ENCODE results near the gene NKX2-3.

Gene NKX2-3

DNA sequence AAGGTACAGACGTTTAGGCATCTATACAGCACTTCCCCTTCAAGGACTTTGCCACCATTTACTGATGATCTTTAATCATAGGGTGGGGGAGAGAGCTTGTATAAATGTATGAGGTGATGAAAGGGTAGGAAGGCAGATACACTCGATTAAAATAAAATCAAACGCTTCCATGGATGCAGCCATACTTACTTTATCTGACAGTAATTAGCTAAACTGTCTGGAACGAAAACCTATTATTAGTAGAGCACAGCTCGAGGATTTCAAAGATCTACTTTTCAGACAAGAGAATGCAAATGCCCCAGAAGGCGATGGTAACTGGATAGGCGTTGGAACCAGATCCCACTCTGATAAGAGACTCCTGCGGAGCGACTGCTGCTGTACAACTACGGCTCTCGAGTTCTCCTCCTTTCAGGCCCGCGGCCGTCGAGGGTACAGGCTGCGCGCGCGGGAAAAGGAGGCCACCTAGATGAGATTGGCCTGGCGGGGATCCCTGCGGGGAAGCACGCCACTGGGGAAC, 3.1 kb upstream of the NKX2-3 start:
- Histone ChIP-seq H3K27me3 (ENCODE audit: insufficient read depth, low read length) (peaks cover 26% of the 10 kb centered on the region), H3K36me3 (ENCODE audit: control insufficient read depth in 1 of 2, insufficient read depth in 2 of 2, low read length in 2 of 2) (no peaks in the 10 kb centered on the region), H4K12ac (ENCODE audit: low read depth, low read length) (peak overlapping the region; percentile 2), H3K9ac (ENCODE audit: low read length) (no peak overlapping the region), H2BK12ac (ENCODE audit: low read length) (peak overlapping the region; percentile 67), H4K8ac (ENCODE audit: low read depth, low read length) (peak overlapping the region; percentile 88), H3K4me2 (ENCODE audit: low read length) (peak overlapping the region; percentile 44), H3K4ac (ENCODE audit: low read depth, low read length) (peak overlapping the region; percentile 77), H3K79me2 (ENCODE audit: control insufficient read depth, insufficient read depth, low read length, poor library complexity) (peaks cover 12% of the 10 kb centered on the region), H3K14ac (ENCODE audit: low read length) (peak overlapping the region; percentile 71), H3K4me3 (ENCODE audit: low read depth, low read length) (no peak overlapping the region), H4K91ac (ENCODE audit: low read depth, low read length) (peak overlapping the region; percentile 98), H3K18ac (ENCODE audit: low read length) (peak overlapping the region; percentile 92), H2AFZ (ENCODE audit: insufficient read depth, low read length, poor library complexity) (peak overlapping the region; percentile 42), H3K23ac (ENCODE audit: low read length) (no peak overlapping the region), H3K27ac (ENCODE audit: low read depth, low read length) (peak overlapping the region; percentile 98), H2AK5ac (ENCODE audit: low read length) (peak overlapping the region; percentile 56), H3K4me1 (ENCODE audit: control insufficient read depth in 1 of 2, insufficient read depth in 2 of 2, low read length in 2 of 2) (peaks cover 47 to 53% of the 10 kb centered on the region in 2 experiments), H3K9me3 (ENCODE audit: insufficient read depth, low read depth, low read length) (peaks cover 7% of the 10 kb centered on the region), H3K79me1 (ENCODE audit: low read length) (peaks cover 46% of the 10 kb centered on the region), H2BK5ac (ENCODE audit: low read depth, low read length, poor library complexity) (peak overlapping the region; percentile 92), H2BK120ac (ENCODE audit: insufficient read depth, low read length, poor library complexity) (peak overlapping the region; percentile 92)
- peak; percentile 52 to 77 for DNase-seq
- no CpG with 5 or more reads among the region's 22 CpGs for WGBS (ENCODE audit: extremely low coverage, insufficient coverage, insufficient read length)

DNA sequence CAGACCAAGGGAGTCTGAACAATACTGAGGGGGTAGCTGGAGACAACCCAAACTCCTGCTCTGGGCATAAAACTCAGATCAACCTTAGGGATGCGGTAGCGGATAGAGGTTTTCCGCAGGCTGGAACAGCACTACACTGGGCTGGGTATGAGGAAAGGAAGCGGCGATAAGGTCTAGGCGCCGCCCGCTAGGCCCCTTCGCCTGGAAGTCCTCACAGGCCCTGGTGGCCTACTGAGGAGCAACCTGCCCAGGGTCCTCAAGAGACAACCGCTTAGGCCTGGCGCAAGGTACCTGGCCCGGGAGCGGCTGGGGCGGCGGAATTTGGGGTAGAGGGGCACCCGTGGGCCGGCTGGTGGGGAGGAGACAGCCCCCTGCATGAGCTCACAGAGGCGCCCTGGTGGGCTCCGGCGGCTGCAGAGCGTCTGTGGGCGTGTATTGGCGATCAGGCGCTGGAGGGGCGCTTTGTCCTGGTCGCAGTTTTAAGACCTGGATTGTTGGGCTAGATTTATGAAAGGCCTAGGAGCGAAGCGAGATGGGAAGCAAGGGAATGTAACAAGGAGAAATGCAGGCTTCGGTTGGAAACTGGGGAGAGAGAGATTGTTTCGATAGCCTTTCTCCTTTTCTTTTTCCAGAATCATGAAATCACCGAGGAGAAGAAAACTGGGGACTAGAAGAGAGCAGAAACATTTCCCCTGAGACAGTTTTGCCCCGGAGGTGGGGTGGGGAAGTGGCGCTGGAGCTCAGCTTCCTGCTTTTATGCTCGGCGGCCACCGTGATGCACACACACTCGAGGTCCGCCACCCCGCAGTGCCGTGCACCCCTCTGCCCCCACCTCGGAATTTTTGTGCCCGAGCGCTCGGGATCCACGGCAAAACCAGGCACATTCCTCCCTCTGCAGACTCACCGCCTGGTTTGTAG, 2.4 kb upstream of the NKX2-3 start:
- Histone ChIP-seq H2AFZ (ENCODE audit: insufficient read depth, low read length, poor library complexity) (peak overlapping the region; percentile 42), H2BK5ac (ENCODE audit: low read depth, low read length, poor library complexity) (peak overlapping the region; percentile 92), H4K91ac (ENCODE audit: low read depth, low read length) (peak overlapping the region; percentile 98), H3K18ac (ENCODE audit: low read length) (peak overlapping the region; percentile 98), H3K4me2 (ENCODE audit: low read length) (peak overlapping the region; percentile 44), H4K8ac (ENCODE audit: low read depth, low read length) (peak overlapping the region; percentile 88), H3K23ac (ENCODE audit: low read length) (no peak overlapping the region), H3K4me1 (ENCODE audit: control insufficient read depth in 1 of 2, insufficient read depth in 2 of 2, low read length in 2 of 2) (peaks cover 46 to 54% of the 10 kb centered on the region in 2 experiments), H3K79me2 (ENCODE audit: control insufficient read depth, insufficient read depth, low read length, poor library complexity) (peaks cover 12% of the 10 kb centered on the region), H3K4me3 (ENCODE audit: low read depth, low read length) (peak overlapping the region; percentile 53), H3K9ac (ENCODE audit: low read length) (peak overlapping the region; percentile 59), H4K12ac (ENCODE audit: low read depth, low read length) (peak overlapping the region; percentile 41), H3K4ac (ENCODE audit: low read depth, low read length) (peak overlapping the region; percentile 77), H2BK120ac (ENCODE audit: insufficient read depth, low read length, poor library complexity) (peak overlapping the region; percentile 92), H2AK5ac (ENCODE audit: low read length) (peak overlapping the region; percentile 56), H2BK12ac (ENCODE audit: low read length) (peak overlapping the region; percentile 67), H3K27me3 (ENCODE audit: insufficient read depth, low read length) (peaks cover 32% of the 10 kb centered on the region), H3K36me3 (ENCODE audit: control insufficient read depth in 1 of 2, insufficient read depth in 2 of 2, low read length in 2 of 2) (no peaks in the 10 kb centered on the region), H3K79me1 (ENCODE audit: low read length) (peaks cover 45% of the 10 kb centered on the region), H3K14ac (ENCODE audit: low read length) (peak overlapping the region; percentile 71), H3K9me3 (ENCODE audit: insufficient read depth, low read depth, low read length) (peaks cover 10% of the 10 kb centered on the region), H3K27ac (ENCODE audit: low read depth, low read length) (peak overlapping the region; percentile 98)
- no CpG with 5 or more reads among the region's 46 CpGs for WGBS (ENCODE audit: extremely low coverage, insufficient coverage, insufficient read length)
- DNase-seq, result no peak

DNA sequence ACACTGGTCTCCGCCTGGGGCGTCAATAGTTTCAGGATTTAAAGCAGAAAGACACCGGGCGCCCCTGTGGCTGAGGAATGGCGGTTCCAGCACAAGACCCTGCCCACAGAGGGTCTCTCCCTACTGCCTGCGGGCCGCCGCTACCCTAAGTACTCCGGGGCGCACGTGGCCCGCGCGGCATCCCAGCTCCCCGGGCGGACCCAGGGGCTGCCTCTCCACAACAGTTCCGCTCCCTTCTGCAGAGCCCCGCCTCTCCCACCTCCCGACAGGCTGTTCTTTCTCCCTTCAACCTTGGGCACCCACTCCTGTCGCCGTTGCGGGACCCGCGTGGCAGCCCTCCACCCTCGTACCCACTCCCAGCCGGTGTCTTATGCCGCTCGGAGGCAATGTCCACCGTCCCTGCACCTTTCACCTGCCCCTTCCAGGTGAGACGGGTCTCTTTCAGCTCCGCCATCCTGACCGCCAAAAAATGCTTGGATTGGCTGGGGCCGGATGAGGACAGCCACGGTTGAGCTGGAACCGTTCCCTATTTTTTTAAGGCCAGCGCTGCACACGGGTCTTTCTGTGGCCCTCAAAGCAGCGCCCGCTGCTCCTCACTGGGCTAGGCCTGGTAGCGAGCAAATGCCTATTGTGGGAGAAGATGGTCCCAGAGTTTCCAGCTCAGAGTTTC, 1.6 kb upstream of the NKX2-3 start:
- Histone ChIP-seq H3K4ac (ENCODE audit: low read depth, low read length) (peak overlapping the region; percentile 57), H2AFZ (ENCODE audit: insufficient read depth, low read length, poor library complexity) (peak overlapping the region; percentile 61), H3K23ac (ENCODE audit: low read length) (no peak overlapping the region), H3K79me2 (ENCODE audit: control insufficient read depth, insufficient read depth, low read length, poor library complexity) (peaks cover 12% of the 10 kb centered on the region), H3K27ac (ENCODE audit: low read depth, low read length) (peak overlapping the region; percentile 98), H3K9me3 (ENCODE audit: insufficient read depth, low read depth, low read length) (peaks cover 12% of the 10 kb centered on the region), H2AK5ac (ENCODE audit: low read length) (peak overlapping the region; percentile 25), H3K4me2 (ENCODE audit: low read length) (peak overlapping the region; percentile 44), H3K79me1 (ENCODE audit: low read length) (peaks cover 48% of the 10 kb centered on the region), H4K12ac (ENCODE audit: low read depth, low read length) (peak overlapping the region; percentile 41), H2BK120ac (ENCODE audit: insufficient read depth, low read length, poor library complexity) (peak overlapping the region; percentile 75), H3K9ac (ENCODE audit: low read length) (peak overlapping the region; percentile 10), H3K36me3 (ENCODE audit: control insufficient read depth in 1 of 2, insufficient read depth in 2 of 2, low read length in 2 of 2) (no peaks in the 10 kb centered on the region), H2BK12ac (ENCODE audit: low read length) (peak overlapping the region; percentile 96), H3K27me3 (ENCODE audit: insufficient read depth, low read length) (peaks cover 40% of the 10 kb centered on the region), H4K8ac (ENCODE audit: low read depth, low read length) (peak overlapping the region; percentile 87), H3K4me3 (ENCODE audit: low read depth, low read length) (peak overlapping the region; percentile 13), H4K91ac (ENCODE audit: low read depth, low read length) (peak overlapping the region; percentile 98), H3K4me1 (ENCODE audit: control insufficient read depth in 1 of 2, insufficient read depth in 2 of 2, low read length in 2 of 2) (peaks cover 48 to 56% of the 10 kb centered on the region in 2 experiments), H3K18ac (ENCODE audit: low read length) (peak overlapping the region; percentile 98), H2BK5ac (ENCODE audit: low read depth, low read length, poor library complexity) (peak overlapping the region; percentile 91), H3K14ac (ENCODE audit: low read length) (peak overlapping the region; percentile 71)
- no CpG with 5 or more reads among the region's 40 CpGs for WGBS (ENCODE audit: extremely low coverage, insufficient coverage, insufficient read length)
- peak in 1 of 2 donors; percentile 44 for DNase-seq

All from trophoblast cell (in vitro differentiated cells and primary cell).